K562 (cell line): Measurements from ENCODE around the gene TMEM141. TPM values are rescaled to one million over a fixed set of nuclear protein-coding genes. Genes with fewer than 3 reads are reported as not detected.

Experiments
- BCOR ChIP-seq: fragments of 450-650 bp; IDR thresholded peaks from 2 replicates; pipeline ENCODE4 v1.6.1; 2016
- BDP1 ChIP-seq: IDR thresholded peaks from 3 replicates; pipeline ENCODE4 v1.6.1; 2011; ENCODE audit not compliant: insufficient read length, insufficient read depth
- BHLHE40 ChIP-seq: IDR thresholded peaks from 2 replicates; pipeline ENCODE4 v1.6.1; 2011; ENCODE audit warnings: low read length, improper control_type of control experiment
- CAMTA2 ChIP-seq: fragments of 250-450 bp; sonication (Bioruptor Pico); conservative IDR thresholded peaks from 2 replicates; pipeline ENCODE4 v1.5.1; 2022
- CBX1 ChIP-seq: sonication (generic); IDR thresholded peaks from 2 replicates; pipeline ENCODE4 v1.6.1; 2016; ENCODE audit warnings: antibody characterized with exemption, low read depth, mild to moderate bottlenecking
- CC2D1A ChIP-seq: fragments of 450-650 bp; IDR thresholded peaks from 2 replicates; pipeline ENCODE4 v1.6.1; 2017; ENCODE audit warnings: mild to moderate bottlenecking
- CEBPB ChIP-seq: fragments of 450-650 bp; IDR thresholded peaks from 2 replicates; pipeline ENCODE4 v1.6.1; 2016; ENCODE audit warnings: missing genetic modification characterization, missing compliant biosample characterization
- ERF ChIP-seq: fragments of 450-650 bp; formaldehyde crosslinking; IDR thresholded peaks from 2 replicates; pipeline ENCODE4 v1.4.0; 2020; ENCODE audit warnings: mild to moderate bottlenecking, mixed read lengths
- FUS ChIP-seq: fragments of 200-400 bp; formaldehyde crosslinking; optimal IDR thresholded peaks from 2 replicates; pipeline ENCODE3; 2017; ENCODE audit warnings: low read depth, low read length
- HDAC6 ChIP-seq: IDR thresholded peaks from 2 replicates; pipeline ENCODE4 v1.6.1; 2012; ENCODE audit warnings: low read depth, mild to moderate bottlenecking, control low read depth, inconsistent platforms, low read length, moderate library complexity
- IRF2 ChIP-seq: sonication (generic); formaldehyde crosslinking; IDR thresholded peaks from 2 replicates; pipeline ENCODE4 v1.8.1; 2022; ENCODE audit warnings: mild to moderate bottlenecking, missing genetic modification reagents
- JUNB ChIP-seq: fragments of 450-650 bp; formaldehyde crosslinking; conservative IDR thresholded peaks from 2 replicates; pipeline ENCODE4 v1.4.0; 2020; ENCODE audit warnings: mild to moderate bottlenecking
- KDM1A ChIP-seq, 2 experiments: fragments of 450-650 bp; IDR thresholded peaks; 2 replicates each; pipeline ENCODE4 v1.6.1; 2016; ENCODE audit warnings: mild to moderate bottlenecking in 2 of 2
- POLR2H ChIP-seq: IDR thresholded peaks from 2 replicates; pipeline ENCODE4 v1.6.1; 2016; ENCODE audit warnings: missing genetic modification characterization, low read depth, mild to moderate bottlenecking, control low read depth, missing compliant biosample characterization, moderate library complexity
- PTRF ChIP-seq: fragments of 450-650 bp; IDR thresholded peaks from 2 replicates; pipeline ENCODE4 v1.6.1; 2016; ENCODE audit warnings: mild to moderate bottlenecking, missing genetic modification characterization, missing compliant biosample characterization
- RAD21 ChIP-seq, 2 experiments: fragments of 250-450 bp in 1 of 2; fragments of 450-650 bp in 1 of 2; sonication (Bioruptor Pico) in 1 of 2; formaldehyde crosslinking in 1 of 2; IDR thresholded peaks in 1 of 2; conservative IDR thresholded peaks in 1 of 2; 2 replicates each; pipeline versions ENCODE4 v1.4.0 to v1.8.0; 2020 to 2022; ENCODE audit warnings: mild to moderate bottlenecking in 2 of 2, moderate library complexity in 1 of 2
- RFX5 ChIP-seq: IDR thresholded peaks from 2 replicates; pipeline ENCODE4 v1.6.1; 2011; ENCODE audit warnings: low read depth, mild to moderate bottlenecking, improper control_type of control experiment, low read length
- SP1 ChIP-seq: sonication (generic); formaldehyde crosslinking; IDR thresholded peaks from 2 replicates; pipeline ENCODE4 v1.8.1; 2022; ENCODE audit warnings: mild to moderate bottlenecking, missing genetic modification reagents
- SREBF1 ChIP-seq: fragments of 150-350 bp; IDR thresholded peaks from 2 replicates; pipeline ENCODE4 v1.6.1; 2014; ENCODE audit warnings: antibody characterized with exemption, low read depth, low read length, borderline replicate concordance
- SREBF2 ChIP-seq: sonication (generic); formaldehyde crosslinking; IDR thresholded peaks from 2 replicates; pipeline ENCODE4 v1.4.0; 2020; ENCODE audit warnings: mild to moderate bottlenecking, missing genetic modification reagents
- TRIM24 ChIP-seq, 2 experiments: fragments of 450-650 bp; IDR thresholded peaks; 2 replicates each; pipeline ENCODE4 v1.6.1; 2016
- ZC3H4 ChIP-seq: sonication (generic); formaldehyde crosslinking; IDR thresholded peaks from 2 replicates; pipeline ENCODE4 v1.9.0; 2021; ENCODE audit warnings: missing genetic modification reagents, borderline replicate concordance
- ZFP36 ChIP-seq: fragments of 150-350 bp; IDR thresholded peaks from 2 replicates; pipeline ENCODE4 v1.6.1; 2018; ENCODE audit warnings: low read length, low read depth; ENCODE audit not compliant: partially characterized antibody
- ZFX ChIP-seq: sonication (generic); formaldehyde crosslinking; IDR thresholded peaks from 2 replicates; pipeline ENCODE4 v1.8.0; 2022; ENCODE audit warnings: mild to moderate bottlenecking, missing genetic modification reagents, moderate library complexity
- ZKSCAN8 ChIP-seq: fragments of 200-800 bp; sonication (Bioruptor generic); IDR thresholded peaks from 2 replicates; pipeline ENCODE4 v1.6.1; 2016; ENCODE audit warnings: missing genetic modification characterization, missing compliant biosample characterization
- polyA plus RNA-seq, 8 experiments: library from polyadenylated mRNA; depleted of rRNA in 4 of 8; stranded (reverse) in 5 of 8; unstranded in 3 of 8; fragments of >200 nt; fragmentation: Nextera tagmentation in 2 of 8; fragmentation: Illumina TruSeq in 1 of 8; extraction: Ambion mirVana in 2 of 8; extraction: Trizol in 1 of 8; gene quantifications; 2 replicates each; pipeline versions ENCODE4 v1.2.1 to v1.2.3, GENCODE V29; 2011 to 2014; ENCODE audit warnings: inconsistent platforms in 1 of 8, missing spikeins in 1 of 8
- total RNA-seq, 7 experiments: library from RNA; depleted of rRNA in 6 of 7; stranded (reverse); fragments of >200 nt in 6 of 7; fragmentation: Illumina TruSeq in 2 of 7; extraction: Trizol in 2 of 7; gene quantifications; 2 replicates each; pipeline versions ENCODE4 v1.2.1 to v1.2.3, GENCODE V29; 2011 to 2021; ENCODE audit warnings: low replicate concordance in 1 of 7
- TF ChIP-seq, protein P1 (sequence below): sonication (generic); formaldehyde crosslinking; IDR thresholded peaks from 2 replicates; pipeline ENCODE4 v1.8.0; 2022; ENCODE audit warnings: missing genetic modification reagents, mild to moderate bottlenecking, borderline replicate concordance
- TF ChIP-seq, protein P2 (sequence below): sonication (generic); formaldehyde crosslinking; IDR thresholded peaks from 2 replicates; pipeline ENCODE4 v1.8.0; 2022; ENCODE audit warnings: mild to moderate bottlenecking, missing genetic modification reagents
- TF ChIP-seq, protein P3 (sequence below): fragments of 450-650 bp; IDR thresholded peaks from 2 replicates; pipeline ENCODE4 v1.7.0; 2016; ENCODE audit warnings: borderline replicate concordance

Gene TMEM141
- total and polyA plus RNA-seq, 9 of the 15 experiments (the other 6 are each of a cell fraction or from before 2014, with no cell fraction given): 21.5 to 123 (median 74.8) TPM

DNA sequence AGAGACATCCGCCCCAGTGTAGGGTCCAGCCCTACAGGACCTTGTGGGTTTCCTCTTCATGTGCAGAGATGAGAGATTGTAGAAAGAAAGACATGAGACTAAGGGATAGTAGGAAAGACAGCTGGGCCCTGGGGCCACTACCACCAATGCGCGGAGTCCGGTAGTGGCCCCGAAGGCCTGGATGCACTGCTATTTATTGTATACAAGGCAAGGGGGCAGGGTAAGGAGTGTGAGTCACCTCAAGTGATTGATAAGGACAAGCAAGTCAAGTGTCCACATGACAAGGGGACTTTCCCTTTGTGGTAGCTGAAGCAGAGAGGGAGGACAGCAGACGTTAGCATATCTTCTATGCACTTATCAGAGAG is 6.2 kb upstream of the TMEM141 start (continued):
- TF ChIP-seq ERF (CRISPR knock-in tag) (no peak), CEBPB (tag) (no peak), CC2D1A (no peak), RFX5 (no peak), SREBF2 (CRISPR knock-in tag) (no peak), CAMTA2 (CRISPR knock-in tag) (no peak), BDP1 (no peak), POLR2H (tag) (no peak), BHLHE40 (peak; percentile 92), PTRF (tag) (no peak), ZKSCAN8 (CRISPR knock-in tag) (no peak), IRF2 (CRISPR knock-in tag) (no peak), SREBF1 (no peak), HDAC6 (no peak), FUS (no peak), KDM1A (IDR thresholded peaks at IDR 0.05) (peak in 1 of 2 experiments; percentile 6; a peak in 1 of 4 replicates), ZFX (CRISPR knock-in tag) (peak; percentile 38; the same call in 1 of the 2 replicates), JUNB (CRISPR knock-in tag) (no peak), BCOR (no peak), TRIM24 (IDR thresholded peaks at IDR 0.05) (no peak), ZC3H4 (CRISPR knock-in tag) (no peak), ZFP36 (no peak), CBX1 (no peak), RAD21 (CRISPR knock-in tag; conservative IDR thresholded peaks at IDR 0.05 in 1 of 2, IDR thresholded peaks at IDR 0.05 in 1 of 2) (no peak), SP1 (CRISPR knock-in tag) (no peak)
- TF ChIP-seq, protein P1, sequence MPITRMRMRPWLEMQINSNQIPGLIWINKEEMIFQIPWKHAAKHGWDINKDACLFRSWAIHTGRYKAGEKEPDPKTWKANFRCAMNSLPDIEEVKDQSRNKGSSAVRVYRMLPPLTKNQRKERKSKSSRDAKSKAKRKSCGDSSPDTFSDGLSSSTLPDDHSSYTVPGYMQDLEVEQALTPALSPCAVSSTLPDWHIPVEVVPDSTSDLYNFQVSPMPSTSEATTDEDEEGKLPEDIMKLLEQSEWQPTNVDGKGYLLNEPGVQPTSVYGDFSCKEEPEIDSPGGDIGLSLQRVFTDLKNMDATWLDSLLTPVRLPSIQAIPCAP (CRISPR knock-in tag): no peak
- TF ChIP-seq, protein P2, sequence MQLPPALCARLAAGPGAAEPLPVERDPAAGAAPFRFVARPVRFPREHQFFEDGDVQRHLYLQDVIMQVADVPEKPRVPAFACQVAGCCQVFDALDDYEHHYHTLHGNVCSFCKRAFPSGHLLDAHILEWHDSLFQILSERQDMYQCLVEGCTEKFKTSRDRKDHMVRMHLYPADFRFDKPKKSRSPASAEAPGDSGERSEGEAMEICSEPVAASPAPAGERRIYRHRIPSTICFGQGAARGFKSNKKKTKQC: no peak
- TF ChIP-seq, protein P3, sequence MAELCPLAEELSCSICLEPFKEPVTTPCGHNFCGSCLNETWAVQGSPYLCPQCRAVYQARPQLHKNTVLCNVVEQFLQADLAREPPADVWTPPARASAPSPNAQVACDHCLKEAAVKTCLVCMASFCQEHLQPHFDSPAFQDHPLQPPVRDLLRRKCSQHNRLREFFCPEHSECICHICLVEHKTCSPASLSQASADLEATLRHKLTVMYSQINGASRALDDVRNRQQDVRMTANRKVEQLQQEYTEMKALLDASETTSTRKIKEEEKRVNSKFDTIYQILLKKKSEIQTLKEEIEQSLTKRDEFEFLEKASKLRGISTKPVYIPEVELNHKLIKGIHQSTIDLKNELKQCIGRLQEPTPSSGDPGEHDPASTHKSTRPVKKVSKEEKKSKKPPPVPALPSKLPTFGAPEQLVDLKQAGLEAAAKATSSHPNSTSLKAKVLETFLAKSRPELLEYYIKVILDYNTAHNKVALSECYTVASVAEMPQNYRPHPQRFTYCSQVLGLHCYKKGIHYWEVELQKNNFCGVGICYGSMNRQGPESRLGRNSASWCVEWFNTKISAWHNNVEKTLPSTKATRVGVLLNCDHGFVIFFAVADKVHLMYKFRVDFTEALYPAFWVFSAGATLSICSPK: no peak
